A549 treated with DMSO at 1 μM for 4 hours (cell line): ENCODE measurements around the gene ZMYM1. TPM values are rescaled to one million over a fixed set of nuclear protein-coding genes. Genes with fewer than 3 reads are reported as not detected.

ENCODE experiments used
- total RNA-seq: library from RNA; stranded (reverse); fragments of 200-300 nt; extraction: Qiagen RNA extraction; gene quantifications from 5 replicates; pipeline ENCODE4 v1.2.3, GENCODE V29; 2022; ENCODE audit warnings: low read depth

The ZMYM1 gene
- total RNA-seq: 4.1 to 8.7 TPM (median 8.2 TPM) in 5 replicates

DNA sequence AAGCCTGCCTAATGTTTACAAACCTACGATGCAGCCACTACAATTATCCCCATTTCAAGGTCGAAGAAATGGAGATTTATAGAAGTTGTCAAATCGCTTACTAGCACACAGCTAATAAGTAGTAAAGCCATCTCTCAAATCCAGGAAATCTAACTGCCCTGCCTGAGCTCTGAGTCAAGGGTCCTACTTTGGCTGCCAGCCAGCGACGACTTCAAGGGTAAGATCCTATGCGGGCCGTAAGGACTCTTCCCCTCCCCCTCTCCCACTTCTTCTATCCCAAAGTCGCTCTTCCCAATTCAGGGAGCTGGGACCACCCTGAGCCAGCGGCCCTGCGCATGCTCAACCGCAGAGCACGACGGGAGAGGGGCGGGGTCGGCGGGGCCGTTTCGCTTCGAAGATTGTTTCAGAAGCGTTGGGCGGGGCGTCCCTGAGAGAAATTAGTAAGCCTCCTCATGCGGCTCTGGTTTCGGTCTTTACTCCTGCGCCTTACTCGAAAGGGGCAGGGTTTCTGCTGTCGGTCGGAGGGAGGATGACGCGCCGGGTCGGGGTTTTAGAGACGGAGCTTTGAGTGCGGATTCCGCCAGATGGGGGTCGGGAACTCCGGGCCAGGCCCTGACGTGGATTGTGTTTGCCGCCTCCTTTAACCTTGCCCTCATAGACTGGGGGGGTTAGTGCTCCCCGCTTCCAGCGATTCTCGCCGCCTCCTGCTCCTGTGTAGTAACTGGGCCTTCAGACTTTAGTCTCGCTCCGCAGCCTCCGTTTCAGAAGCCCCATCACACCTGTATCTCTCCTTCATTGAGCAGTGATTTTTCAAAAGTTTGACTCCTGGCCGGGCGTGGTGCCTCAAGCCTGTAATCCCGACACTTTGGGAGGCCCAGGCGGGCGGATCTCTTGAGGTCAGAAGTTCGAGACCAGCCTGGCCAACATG lies at the start of gene ZMYM1:
Gene ZMYM1, plus strand, starts transcription at position 383 of the 928 bp plus-strand sequence. CDS start 14,603 bp downstream, outside the sequence.

Other genes starting within 250 kb of the ZMYM1 start
- gene SMIM12, start 219.6 kb upstream of the ZMYM1 start, total RNA-seq: 51.6 to 59.6 TPM (median 54.9 TPM) in 5 replicates
- 0.08 to 0.25 TPM (median 0.17 TPM) in 5 replicates for gene DLGAP3, start 149.7 kb upstream of the ZMYM1 start, total RNA-seq
- 16.7 to 20.1 TPM (median 17.3 TPM) in 5 replicates for gene TMEM35B, start 94.0 kb upstream of the ZMYM1 start, total RNA-seq
- gene ZMYM6, start 47.4 kb upstream of the ZMYM1 start, total RNA-seq: 4.6 to 6.0 TPM (median 5.3 TPM) in 5 replicates
- 208 to 302 TPM (median 223 TPM) in 5 replicates for gene SFPQ, start 113.8 kb downstream of the ZMYM1 start, total RNA-seq
- gene ZMYM4, start 189.3 kb downstream of the ZMYM1 start, total RNA-seq: 11.8 to 14.4 TPM (median 13.2 TPM) in 5 replicates